DMS 273 (cell line): ENCODE measurements around the gene ZNF25.
A peak's percentile ranks its signal among the peaks of the same experiment; 100 is the strongest.
"Not testable (repeated sequence)": the region's sequence is repeated elsewhere in the genome, so short reads cannot be mapped to it uniquely, and the experiment has no call there.

ENCODE experiments used
- DNase-seq: peaks from one replicate; lab custom pipeline; 2025; ENCODE audit not compliant: unreplicated experiment; lab: John Stamatoyannopoulos, UW

The ZNF25 gene

DNA sequence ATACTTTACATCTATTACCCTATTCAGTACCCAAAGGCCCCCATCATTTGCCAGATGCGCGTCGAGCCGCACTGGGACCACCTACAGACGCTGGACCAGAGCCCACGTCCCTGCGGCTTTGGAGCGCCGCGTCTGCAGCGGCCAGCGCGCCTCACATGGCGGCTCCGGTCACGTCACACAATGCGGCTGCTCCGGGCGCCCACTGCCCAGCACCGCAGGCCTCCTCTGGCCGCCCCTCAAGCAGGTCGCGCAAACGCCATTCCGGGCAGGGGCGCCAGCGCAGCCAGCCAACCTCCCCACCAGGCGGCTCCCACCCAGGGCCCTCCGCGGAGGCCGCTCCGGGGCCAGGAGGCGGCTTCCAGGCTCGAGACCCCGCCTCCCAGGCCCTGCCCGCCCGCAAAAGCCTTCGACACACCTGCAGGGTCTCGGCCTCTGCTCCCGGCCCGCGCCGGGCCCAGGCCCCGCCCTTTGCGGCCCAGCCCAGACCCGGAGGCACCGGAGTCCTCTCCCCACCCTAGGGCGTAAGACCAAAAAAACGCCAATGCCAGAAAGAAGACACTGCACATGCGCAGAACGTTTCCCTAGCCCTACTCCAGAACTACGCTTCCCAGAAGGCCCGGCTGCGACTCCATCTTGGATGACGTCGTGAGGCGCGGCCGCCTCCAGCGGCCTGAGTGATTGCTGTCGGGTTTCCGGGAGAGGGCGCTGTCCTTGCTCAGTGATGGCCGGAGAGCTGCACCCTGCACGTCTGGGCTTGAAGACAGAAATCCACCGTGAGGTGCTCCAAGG lies at the start of gene ZNF25:
Gene ZNF25, minus strand, starts transcription at position 557 of the 789 bp plus-strand sequence. CDS start 4,925 bp downstream, outside the sequence.
- DNase-seq, result peak; percentile 98

DNA sequence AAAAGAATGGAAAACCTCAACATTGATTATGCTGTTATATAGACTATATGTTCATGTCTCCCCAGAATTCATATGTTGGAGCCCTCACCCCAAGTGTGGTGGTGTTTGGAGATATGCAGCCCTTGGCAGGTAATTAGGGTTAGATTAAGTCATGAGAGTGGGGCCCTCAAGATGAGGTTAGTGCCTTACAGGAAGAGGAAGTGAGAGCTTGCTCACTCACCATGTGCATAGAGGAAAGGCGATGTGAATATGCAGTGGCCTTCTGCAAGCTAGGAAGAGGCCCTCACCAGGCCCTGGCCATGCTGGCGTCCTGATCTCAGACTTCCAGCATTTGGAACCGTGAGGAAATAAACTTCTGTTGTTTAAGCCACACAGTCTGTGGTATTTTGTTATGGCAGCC lies 48.8 kb upstream of the ZNF25 start:
- DNase-seq, result no peak

DNA sequence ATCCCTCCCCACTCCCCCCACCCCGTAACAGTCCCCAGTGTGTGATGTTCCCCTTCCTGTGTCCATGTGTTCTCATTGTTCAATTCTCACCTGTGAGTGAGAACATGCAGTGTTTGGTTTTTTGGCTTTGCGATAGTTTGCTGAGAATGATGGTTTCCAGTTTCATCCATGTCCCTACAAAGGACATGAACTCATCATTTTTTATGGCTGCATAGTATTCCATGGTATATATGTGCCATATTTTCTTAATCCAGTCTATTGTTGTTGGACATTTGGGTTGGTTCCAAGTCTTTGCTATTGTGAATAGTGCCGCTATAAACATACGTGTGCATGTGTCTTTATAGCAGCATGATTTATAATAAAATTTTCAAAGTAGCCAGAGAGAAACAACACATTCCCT lies 42.7 kb upstream of the ZNF25 start:
- not testable (repeated sequence) for DNase-seq

DNA sequence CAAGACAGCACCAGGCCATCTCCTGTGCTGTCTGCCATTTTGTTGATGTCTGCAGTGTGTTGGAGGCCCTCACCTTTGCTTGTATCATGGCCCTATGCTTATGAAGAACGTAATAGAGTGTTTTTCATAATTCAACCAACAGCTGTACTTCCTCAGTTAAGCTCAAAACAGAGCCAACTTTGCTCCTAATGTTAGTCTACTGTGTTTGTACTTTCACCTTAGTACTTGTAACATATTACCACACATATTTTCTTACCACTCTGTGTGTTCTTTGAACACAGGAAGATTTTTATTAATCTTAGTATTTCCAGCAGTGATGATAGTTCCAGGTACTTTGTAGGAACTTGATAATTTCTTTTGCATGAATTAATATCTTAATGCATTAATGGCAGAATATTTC lies 39.9 kb upstream of the ZNF25 start:
- DNase-seq, result no peak

DNA sequence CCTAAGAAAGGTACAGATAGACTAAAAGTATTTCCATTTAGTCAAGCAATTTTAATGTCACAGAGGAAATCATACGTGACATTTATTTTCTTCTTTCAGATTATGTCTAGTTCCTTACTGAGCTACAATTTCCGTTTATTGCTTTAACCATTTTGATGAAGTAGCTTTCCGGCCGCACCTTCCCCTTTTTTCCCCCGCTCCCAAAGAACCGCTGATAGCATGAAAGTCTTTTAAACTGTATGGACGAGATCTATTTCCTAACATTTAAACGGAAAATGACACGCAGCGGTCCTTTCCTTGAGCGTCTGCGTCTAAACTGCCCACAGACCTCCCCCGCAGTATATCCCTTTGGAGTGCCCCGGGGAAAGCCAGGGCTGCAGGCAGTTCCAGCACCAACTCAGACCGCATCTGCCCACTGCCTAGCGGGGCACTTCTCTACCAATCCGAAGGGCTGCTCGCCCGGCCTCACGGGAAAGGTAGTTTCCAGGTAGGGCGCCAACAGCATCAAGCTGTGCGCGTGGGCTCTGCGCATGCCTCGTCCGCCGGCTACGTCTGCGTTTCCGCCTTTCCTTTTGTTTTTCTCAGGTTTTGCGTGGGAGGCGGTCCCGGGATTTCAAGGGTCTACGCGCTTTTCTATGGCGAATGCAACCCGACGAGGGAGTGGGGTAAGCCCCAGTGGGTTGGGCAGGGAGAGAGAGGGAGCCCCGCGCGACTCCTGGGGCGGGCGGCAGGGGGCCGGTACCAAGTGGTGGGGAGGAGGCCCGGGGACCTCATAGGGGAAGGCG lies 33.9 kb upstream of the ZNF25 start, which contains the start of gene ZNF33A:
Gene ZNF33A, plus strand, starts transcription at position 557 of the 785 bp plus-strand sequence. CDS start 1,667 bp downstream, outside the sequence.
- DNase-seq, result peak; percentile 91

DNA sequence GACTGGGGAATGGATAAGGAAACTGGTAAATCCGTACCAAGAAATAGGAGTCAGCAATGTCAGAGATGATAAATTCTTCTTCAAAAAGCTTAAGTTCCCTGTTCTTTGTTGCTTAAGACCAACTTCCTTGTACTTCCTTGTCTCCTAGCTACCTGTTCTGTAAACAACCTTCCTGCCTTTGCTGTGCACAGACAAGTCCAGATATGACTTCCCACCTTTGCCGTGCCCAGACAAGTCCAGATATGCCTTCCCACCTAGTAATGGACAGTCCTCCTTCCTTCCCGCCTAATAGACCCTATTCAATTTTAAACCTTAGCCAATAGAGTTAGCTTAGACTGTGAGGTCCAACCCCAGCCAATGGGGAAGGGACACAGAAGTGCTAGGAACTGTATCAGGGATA lies 31.5 kb upstream of the ZNF25 start:
- DNase-seq, result no peak

DNA sequence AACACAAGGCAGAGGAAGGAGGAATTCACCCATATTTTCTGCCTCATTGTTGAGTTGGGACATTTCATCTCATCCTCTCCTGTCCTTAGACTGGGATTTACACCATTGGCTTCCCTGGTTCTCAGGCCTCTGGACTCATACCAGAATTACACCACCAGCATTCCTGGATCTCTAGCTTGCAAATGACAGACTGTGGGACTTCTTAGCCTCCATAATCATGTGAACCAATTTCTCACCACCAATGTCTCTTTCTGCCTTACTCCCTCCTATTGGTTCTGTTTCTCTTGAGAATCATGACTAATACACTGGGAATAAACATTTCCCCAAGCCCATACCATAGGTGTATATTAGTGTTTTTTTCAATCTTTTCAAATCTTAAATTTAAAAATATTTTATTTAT lies 31.1 kb upstream of the ZNF25 start:
- no peak for DNase-seq

DNA sequence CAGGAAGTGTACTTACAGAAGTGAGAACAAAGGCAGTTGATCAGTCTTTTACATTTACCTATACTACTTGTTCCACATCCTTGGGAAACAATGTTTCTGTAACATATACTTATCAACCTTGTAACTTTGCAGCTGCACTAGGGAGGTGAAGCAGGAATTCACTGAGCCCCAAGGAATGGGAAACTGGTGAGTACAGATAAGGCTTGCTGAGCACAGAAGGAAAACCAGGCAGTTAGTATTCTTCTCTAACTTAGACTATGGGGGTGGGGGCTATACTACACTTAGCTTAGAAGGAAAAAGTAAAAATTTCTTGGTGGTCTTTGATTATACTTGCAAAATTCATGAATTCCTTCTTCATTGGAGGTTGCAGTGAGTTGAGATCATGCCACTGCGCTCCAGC lies 27.1 kb upstream of the ZNF25 start:
- no peak for DNase-seq

DNA sequence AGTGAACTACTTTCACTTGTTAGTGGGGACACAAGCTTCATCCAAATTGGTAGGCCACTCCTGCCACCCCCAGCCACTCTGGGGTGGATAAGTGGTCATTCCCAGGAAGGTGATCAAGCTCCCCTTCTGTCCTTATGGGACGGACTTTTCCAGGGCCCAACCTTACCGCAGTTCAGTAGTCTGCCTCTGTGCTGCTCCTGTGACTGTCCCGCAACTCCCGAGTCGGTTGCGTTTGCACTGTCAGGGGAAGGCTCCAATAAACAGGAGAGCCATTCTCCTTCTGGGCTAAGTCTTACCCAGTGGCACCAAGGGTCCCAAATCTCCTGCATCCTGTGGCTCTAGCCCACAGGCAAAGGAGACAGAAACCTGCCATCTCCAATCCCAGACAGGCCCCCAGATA lies 26.6 kb upstream of the ZNF25 start:
- no peak for DNase-seq

DNA sequence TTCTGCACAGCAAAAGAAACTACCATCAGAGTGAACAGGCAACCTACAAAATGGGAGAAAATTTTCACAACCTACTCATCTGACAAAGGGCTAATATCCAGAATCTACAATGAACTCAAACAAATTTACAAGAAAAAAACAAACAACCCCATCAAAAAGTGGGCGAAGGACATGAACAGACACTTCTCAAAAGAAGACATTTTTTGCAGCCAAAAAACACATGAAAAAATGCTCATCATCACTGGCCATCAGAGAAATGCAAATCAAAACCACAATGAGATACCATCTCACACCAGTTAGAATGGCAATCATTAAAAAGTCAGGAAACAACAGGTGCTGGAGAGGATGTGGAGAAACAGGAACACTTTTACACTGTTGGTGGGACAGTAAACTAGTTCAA lies 24.0 kb upstream of the ZNF25 start:
- DNase-seq, result not testable (repeated sequence)

DNA sequence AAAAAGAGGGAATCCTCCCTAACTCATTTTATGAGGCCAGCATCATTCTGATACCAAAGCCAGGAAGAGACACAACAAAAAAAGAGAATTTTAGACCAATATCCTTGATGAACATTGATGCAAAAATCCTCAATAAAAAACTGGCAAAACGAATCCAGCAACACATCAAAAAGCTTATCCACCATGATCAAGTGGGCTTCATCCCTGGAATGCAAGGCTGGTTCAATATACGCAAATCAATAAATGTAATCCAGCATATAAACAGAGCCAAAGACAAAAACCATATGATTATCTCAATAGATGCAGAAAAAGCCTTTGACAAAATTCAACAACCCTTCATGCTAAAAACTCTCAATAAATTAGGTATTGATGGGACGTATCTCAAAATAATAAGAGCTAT lies 22.5 kb upstream of the ZNF25 start:
- DNase-seq, result not testable (repeated sequence)

DNA sequence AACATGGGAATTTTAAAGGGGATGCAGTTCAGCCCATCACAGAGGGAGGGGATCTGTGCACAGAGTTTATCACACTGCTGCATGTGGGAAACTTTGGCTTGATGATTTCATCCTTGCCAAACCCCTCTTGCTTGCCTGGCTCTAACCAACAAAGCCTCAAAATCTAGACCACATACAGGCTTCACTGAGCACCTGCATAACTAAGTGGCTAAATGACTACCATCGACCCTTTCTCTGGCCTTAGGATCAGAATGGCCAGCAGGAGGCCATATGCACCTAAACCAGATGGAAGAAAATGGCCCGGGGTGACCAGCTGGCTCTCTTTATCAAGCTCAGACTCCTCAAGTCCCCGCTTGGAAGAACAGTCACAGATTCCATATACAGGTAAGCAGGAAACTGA lies 15.6 kb upstream of the ZNF25 start:
- DNase-seq, result peak; percentile 0

DNA sequence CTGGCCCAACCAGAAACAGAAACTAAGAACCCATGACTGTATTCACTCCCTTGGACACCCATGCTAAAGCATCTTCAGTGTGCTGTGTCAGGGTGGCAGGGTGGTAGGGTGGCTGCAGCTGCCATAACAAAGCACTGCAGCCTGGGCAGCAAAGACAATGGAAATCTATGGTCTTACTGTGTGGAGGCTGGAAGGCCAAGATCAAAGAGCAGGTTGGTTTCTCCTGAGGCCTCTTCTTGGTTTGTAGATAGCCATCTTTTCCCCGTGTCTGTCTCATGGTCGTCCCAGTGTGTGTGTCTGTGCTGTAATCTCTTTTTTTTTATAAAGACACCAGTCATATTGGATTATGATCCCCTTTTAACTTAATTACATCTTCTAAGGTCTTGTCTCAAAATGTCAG lies 15.2 kb upstream of the ZNF25 start:
- DNase-seq, result no peak

DNA sequence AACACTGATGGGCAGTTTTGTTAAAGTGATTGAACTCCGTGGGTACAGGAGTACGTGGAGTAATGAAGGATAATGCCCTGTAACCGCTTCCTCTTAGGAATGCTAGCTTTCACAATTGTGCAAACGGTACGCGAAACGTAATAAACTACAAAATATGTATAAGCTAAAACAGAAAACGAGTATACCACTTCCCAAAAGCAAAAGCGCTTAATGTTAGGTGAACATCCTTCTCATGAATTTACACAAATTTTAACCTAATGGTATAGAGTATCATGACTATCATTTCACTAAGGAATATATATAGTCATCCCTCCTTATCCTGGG lies 395 bp upstream of the ZNF25 start:
- no peak for DNase-seq

DNA sequence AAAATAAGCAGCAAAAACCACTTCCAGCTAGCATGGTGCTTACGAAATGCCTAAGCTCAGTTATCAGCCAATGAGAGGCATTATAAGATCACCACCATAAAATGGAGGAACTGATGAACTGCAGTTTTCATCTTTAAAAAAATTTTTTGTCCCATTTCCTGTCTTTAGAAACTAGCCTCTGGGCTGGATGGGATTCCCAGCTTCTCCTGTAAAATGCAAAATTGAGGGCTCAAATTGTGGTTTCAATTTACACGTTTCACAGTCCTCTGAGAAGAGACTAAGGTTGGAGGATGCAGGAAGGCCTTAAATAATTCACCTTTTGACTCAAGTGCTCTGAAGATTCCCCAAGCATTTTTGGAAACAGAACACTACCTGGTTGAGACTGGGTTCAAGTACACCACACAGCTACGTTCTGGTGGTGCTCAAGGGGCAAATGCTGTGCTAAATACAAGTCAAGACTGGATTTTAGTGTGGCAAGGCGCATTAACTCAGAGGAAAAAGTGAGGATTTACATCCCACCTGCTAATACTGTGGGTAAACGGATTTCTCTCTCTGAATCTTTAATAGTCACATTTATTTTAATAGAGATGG lies 951 bp downstream of the ZNF25 start:
- DNase-seq, result peak; percentile 33

DNA sequence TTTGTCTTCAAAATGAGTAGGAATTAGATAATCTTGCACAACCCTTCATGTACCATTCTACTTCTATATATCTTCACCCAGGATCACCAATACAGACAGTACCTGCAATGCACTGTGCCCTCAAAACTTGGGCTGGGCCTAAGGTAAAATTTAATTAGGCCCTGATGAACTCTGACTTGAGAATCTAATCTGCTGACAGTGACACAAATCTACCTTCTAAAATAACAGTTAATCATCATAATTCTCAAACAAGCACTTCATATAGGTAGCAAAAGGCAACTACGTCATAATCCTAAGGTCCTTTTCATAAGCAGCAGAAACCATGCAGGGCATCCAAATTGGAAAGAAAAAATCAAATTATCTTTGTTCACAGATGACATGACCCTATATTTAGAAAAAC lies 4.1 kb downstream of the ZNF25 start:
- DNase-seq, result no peak

DNA sequence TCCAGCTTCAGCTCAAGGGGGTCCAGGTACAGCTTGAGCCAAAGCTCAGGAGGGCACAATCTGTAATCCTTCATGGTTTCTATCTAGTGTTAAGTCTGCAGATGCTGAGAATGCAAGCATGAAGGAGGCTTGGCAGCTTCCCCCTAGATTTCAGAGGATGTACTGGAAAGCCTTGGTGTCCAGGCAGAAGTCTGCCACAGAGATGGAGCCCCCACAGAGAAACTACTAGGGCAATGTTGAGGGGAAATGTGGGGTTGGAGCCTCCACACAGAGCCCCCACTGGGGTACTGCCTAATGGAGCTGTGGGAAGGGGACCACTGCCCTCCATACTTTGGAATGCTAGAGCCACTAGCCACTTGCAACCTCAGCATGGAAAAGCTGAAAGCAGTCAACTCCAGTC lies 11.4 kb downstream of the ZNF25 start:
- DNase-seq, result no peak

DNA sequence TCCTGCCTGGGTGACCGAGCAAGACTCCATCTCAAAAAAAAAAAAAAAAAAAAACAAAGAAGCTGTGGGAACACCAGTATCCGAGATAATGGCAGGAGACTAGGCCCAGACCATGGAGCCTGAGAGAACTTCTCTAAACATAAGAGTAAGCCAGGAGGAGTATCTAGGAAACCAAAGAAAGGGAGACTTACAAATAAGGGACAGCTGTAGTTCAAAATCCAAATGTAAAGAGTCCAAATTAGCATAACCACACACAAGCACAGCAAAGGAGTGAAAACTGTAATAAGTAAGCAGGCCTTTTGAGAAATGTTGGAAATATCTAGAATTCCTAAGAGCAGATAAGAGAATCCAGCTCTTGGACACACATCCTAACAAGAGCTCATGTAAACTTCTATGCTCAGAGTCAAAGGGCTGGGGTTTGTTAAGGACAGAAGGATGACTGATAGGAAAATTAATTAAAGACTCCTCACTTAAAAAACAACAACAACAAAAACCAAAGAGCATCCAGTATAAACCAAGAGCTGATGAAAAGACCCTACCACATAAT lies 15.8 kb downstream of the ZNF25 start:
- no peak for DNase-seq

DNA sequence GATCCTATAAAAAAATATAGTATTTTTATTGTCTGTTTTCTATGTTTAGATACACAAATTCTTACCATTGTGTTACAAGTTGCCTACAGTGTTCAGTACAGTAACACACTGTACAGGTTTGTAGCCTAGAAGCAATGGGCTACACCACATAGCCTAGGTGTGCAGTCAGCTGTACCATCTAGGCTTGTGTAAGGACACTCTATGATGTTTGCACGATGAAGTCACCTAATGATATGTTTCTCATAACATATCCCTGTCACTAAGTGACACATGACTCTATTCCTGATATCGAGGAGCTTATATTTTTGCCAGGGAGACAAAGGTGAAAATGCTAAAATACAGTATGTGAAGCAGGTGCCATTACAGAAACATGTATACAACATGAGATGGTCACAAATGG lies 18.6 kb downstream of the ZNF25 start:
- no peak for DNase-seq

DNA sequence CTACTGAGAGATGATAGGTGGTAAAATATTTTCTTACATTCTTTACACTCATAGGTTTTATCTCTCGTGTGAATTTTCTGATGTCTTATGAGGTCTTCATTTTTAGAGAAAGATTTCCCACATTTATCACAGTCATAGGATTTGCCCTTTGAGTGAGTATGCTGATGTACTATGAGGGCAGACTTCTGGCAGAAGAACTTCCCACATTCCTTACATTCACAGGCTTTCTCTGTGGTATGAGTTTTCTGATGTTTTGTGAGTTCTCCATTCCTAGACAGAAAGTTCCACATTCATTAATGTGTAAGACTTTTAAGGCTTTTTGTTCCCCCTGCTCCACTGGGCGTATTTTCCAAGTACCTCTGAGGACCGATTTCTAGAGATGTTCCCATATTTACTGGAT lies 23.5 kb downstream of the ZNF25 start:
- DNase-seq, result no peak

DNA sequence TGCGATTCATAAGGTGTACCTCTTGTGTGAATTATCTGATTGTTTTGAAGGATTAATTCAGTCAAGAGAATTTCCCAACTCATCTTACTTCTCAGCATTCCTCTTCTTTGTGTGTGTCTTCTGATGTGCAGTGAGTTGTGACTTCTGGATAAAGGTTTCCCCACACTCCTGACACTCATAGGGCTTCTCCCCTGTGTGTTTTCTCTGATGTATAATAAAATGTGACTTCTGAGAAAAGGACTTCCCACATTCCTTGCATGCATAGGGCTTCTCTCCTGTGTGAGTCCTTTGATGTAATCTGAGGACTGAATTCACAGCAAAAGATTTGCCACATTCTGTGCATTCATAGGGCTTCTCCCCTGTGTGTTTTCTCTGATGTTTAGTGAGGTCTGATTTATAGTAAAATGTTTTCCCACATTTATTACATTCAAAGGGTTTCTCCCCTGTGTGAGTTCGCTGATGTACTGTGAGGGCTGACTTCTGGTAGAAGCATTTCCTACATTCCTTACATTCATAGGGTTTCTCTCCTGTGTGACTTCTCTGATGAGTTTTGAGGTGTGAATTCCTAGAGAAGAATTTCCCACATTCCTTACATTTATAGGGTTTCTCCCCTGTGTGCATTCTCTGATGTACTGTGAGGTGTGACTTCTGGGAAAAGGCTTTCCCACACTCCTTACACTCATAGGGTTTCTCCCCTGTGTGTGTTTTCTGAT lies 24.2 kb downstream of the ZNF25 start:
- DNase-seq, result no peak
